Mucosa of gallbladder (tissue), 1 donor: ENCODE measurements around the gene TPP2. TPM values are rescaled to one million over a fixed set of nuclear protein-coding genes. Genes with fewer than 3 reads are reported as not detected.

Experiments used
- DNase-seq: peaks from one replicate; pipeline ENCODE4 v3.0.0-alpha.2; 2020; ENCODE audit warnings: low spot score
- total RNA-seq: library from RNA; stranded (reverse); gene quantifications from one replicate; pipeline ENCODE4 v1.2.1, GENCODE V29; 2021
- donor health status: DM: no; HTN: no; CAD: no.

TPP2 gene
- total RNA-seq: 37.6 TPM

GRCh38 chr13:102596147-102597028 lies at the start of gene TPP2:
Gene TPP2, plus strand, starts transcription at chr13:102596986. Its CDS starts 53 bp downstream, at chr13:102597039.
- peak; percentile 99 for DNase-seq

- no peak for DNase-seq
Observed at GRCh38 chr13:102548811-102549210, 48.0 kb upstream of the TPP2 start.

GRCh38 chr13:102550507-102550906 lies 46.3 kb upstream of the TPP2 start:
- DNase-seq: no peak

GRCh38 chr13:102555914-102556553 lies 40.8 kb upstream of the TPP2 start:
- DNase-seq: no peak

- no peak for DNase-seq
Observed at GRCh38 chr13:102556806-102557205, 40.0 kb upstream of the TPP2 start.

GRCh38 chr13:102558029-102558428 lies 38.8 kb upstream of the TPP2 start:
- no peak for DNase-seq

- no peak for DNase-seq
Observed at GRCh38 chr13:102561933-102562332, 34.9 kb upstream of the TPP2 start.

- no peak for DNase-seq
Observed at GRCh38 chr13:102563267-102563666, 33.5 kb upstream of the TPP2 start.

GRCh38 chr13:102564564-102564963 lies 32.2 kb upstream of the TPP2 start:
- no peak for DNase-seq

GRCh38 chr13:102566513-102566912 lies 30.3 kb upstream of the TPP2 start:
- DNase-seq: no peak

GRCh38 chr13:102567857-102568256 lies 28.9 kb upstream of the TPP2 start:
- no peak for DNase-seq

GRCh38 chr13:102569488-102569887 lies 27.3 kb upstream of the TPP2 start:
- DNase-seq: no peak

- DNase-seq: no peak
Observed at GRCh38 chr13:102571075-102571474, 25.7 kb upstream of the TPP2 start.

GRCh38 chr13:102572323-102572722 lies 24.5 kb upstream of the TPP2 start:
- DNase-seq: no peak

GRCh38 chr13:102580552-102581169 lies 16.1 kb upstream of the TPP2 start:
- peak; percentile 40 for DNase-seq

- DNase-seq: no peak
Observed at GRCh38 chr13:102582256-102582655, 14.5 kb upstream of the TPP2 start.

GRCh38 chr13:102584434-102584833 lies 12.4 kb upstream of the TPP2 start:
- no peak for DNase-seq

- no peak for DNase-seq
Observed at GRCh38 chr13:102586615-102587014, 10.2 kb upstream of the TPP2 start.

GRCh38 chr13:102587916-102588315 lies 8.9 kb upstream of the TPP2 start:
- DNase-seq: no peak

- DNase-seq: no peak
Observed at GRCh38 chr13:102589301-102589822, 7.4 kb upstream of the TPP2 start.

GRCh38 chr13:102591988-102592781 lies 4.6 kb upstream of the TPP2 start:
- peak; percentile 72 for DNase-seq

GRCh38 chr13:102593466-102593865 lies 3.3 kb upstream of the TPP2 start:
- no peak for DNase-seq
